HG03558 (cell line): ENCODE measurements around the gene ADARB2.

ENCODE experiments used
- ATAC-seq: cut with Tn5 transposase; IDR thresholded peaks from one replicate; pipeline ENCODE4 v1.9.1; 2021; ENCODE audit warnings: moderate number of reproducible peaks; ENCODE audit not compliant: unreplicated experiment; ENCODE audit errors: extremely low read depth

ADARB2 gene

DNA sequence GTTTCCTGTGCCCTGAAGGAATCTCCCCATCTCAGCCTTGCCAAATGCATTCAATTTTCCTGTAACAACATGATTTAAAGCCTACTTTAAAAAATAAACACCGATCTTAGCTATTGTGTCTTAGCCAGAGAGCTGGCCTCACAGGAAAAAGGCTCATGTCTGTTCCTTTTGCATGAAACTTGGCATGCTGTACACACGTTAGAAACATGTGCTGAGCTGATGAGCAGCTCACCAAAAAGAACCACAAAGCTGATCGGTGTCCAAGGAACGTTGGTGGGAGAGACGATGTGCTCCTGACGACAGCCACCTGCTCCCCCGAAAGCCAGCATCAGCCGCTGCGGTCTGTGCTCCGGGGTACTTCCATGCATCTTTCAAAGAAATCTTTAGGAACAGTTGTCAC, 135.9 kb downstream of the ADARB2 start:
- ATAC-seq, result no peak

- no peak for ATAC-seq
Measured at GRCh38 chr10:1600861-1601260, 136.5 kb downstream of the ADARB2 start.

- ATAC-seq, result no peak
Measured at GRCh38 chr10:1598393-1599153, 138.8 kb downstream of the ADARB2 start.

- no peak for ATAC-seq
Measured at GRCh38 chr10:1597370-1598146, 139.8 kb downstream of the ADARB2 start.

GRCh38 chr10:1596482-1597099, 140.7 kb downstream of the ADARB2 start:
- no peak for ATAC-seq

GRCh38 chr10:1595726-1596125, 141.6 kb downstream of the ADARB2 start:
- ATAC-seq, result no peak

- no peak for ATAC-seq
Measured at GRCh38 chr10:1595242-1595600, 142.1 kb downstream of the ADARB2 start.

GRCh38 chr10:1594372-1595241, 142.7 kb downstream of the ADARB2 start:
- no peak for ATAC-seq

GRCh38 chr10:1591742-1592141, 145.6 kb downstream of the ADARB2 start:
- no peak for ATAC-seq

GRCh38 chr10:1591045-1591444, 146.3 kb downstream of the ADARB2 start:
- ATAC-seq, result no peak

- ATAC-seq, result no peak
Measured at GRCh38 chr10:1589257-1589656, 148.1 kb downstream of the ADARB2 start.

DNA sequence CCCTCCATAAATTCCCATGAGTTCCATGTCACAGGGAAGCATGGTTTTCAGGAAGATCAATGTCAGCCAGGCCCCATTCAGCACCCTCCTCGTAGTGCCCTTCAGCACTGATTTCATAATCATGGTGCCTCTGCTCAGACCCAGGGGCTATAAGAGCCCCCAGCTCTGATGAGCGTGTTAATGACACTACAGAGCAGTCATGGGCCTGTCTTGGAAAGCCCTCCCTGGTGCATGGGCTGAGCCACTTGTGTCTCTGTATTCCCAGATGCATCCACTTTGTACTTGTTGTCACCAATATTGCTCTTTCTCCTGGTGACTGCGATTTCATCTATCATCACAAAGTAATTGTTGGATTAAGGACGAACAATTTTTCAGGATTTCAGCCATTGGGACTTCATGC, 154.6 kb downstream of the ADARB2 start:
- no peak for ATAC-seq

- ATAC-seq, result no peak
Measured at GRCh38 chr10:1581189-1581588, 156.1 kb downstream of the ADARB2 start.

GRCh38 chr10:1579671-1580070, 157.7 kb downstream of the ADARB2 start:
- ATAC-seq, result no peak

DNA sequence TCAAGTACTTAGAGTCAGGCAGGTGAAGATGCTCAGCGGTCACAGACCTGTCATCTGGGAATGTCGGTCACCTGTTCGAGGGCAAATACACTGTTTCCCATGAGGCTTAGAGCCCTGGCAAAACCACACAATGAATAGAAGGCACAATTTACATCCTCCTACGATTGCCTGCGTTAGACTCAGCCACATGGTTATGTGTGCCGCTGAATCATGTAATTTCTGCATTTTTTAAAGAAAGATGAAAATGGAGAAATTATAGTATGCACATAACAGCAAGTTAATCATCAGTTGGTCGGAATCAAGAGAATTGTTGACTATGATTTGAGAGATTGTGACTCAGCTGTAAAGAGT, 158.2 kb downstream of the ADARB2 start:
- no peak for ATAC-seq

- no peak for ATAC-seq
Measured at GRCh38 chr10:1578392-1579140, 158.8 kb downstream of the ADARB2 start.

DNA sequence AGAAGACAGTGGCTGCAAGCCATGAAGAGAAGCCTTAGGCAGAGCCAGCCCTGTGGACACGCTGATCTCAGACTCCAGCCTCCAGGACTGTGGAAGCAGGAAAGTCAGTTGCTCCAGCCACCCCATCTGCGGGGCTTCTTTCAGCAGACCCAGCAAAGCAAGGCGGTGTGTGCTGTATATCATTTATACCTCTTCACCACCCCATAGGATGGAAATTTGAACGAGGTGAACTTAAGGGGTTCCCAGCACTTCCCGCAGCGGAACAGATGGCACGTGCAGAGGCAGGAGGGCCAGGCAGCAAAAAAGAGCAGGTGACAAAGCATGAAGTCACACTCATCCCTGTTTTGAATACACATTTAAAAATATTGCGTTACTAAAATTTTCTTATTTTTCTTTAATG, 159.4 kb downstream of the ADARB2 start:
- no peak for ATAC-seq

- ATAC-seq, result no peak
Measured at GRCh38 chr10:1577373-1577770, 160.0 kb downstream of the ADARB2 start.

- no peak for ATAC-seq
Measured at GRCh38 chr10:1576467-1577372, 160.6 kb downstream of the ADARB2 start.
